PC-3 (cell line): ENCODE data around the gene CFAP299.

Source experiments
- CTCF ChIP-seq: fragments of 300-600 bp; sonication (generic); conservative IDR thresholded peaks from 2 replicates; pipeline ENCODE4 v1.5.1; 2017; ENCODE audit warnings: antibody characterized with exemption, low read depth, mild to moderate bottlenecking, low read length
- EZH2 ChIP-seq: fragments of 300-600 bp; sonication (generic); IDR thresholded peaks from one replicate; pipeline ENCODE4 v1.6.1; 2017; ENCODE audit warnings: antibody characterized with exemption, mild to moderate bottlenecking, low read length; ENCODE audit not compliant: unreplicated experiment
- EZH2phosphoT487 ChIP-seq: fragments of 300-600 bp; sonication (generic); IDR thresholded peaks from 2 replicates; pipeline ENCODE4 v1.6.1; 2018; ENCODE audit warnings: mild to moderate bottlenecking, antibody characterized with exemption, low read length, borderline replicate concordance

DNA sequence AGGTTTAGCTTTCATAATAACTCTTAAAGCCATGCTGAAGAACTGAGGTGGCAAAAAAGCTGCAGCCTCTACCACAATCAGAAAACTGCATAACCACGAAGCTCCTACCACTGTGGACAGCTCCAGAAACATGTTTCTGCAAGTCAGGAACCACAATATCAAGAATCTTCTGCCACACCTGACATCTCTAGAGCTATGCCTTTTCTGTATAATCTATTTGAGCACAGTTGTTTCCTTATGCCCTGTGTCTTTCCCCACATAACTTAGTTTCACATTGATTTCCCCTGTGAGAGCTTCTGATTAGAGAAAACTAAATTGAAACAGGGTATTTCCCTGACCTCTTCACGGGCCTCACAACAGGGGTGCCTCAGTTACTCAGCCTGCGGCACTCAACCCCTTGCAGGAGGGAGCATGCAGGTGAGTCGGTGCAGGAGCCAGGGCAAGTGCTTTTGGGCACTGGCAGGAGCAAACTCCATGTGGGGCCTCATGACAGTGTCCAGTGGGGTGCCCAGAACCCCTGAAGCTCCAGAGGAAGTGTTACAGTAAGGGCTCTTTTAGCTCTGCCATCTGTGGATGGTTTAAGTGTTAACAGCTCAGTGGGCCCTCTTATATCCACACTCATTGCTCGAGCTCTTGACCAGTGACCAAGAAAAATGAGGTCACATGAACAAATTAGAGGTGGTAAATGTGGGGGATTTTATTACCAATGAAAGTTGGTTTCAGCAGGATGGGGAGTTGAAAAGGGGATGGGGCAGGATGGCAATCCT is 562.2 kb downstream of the CFAP299 start:
- no peak for TF ChIP-seq EZH2phosphoT487
- TF ChIP-seq CTCF = no peak
- TF ChIP-seq EZH2 = no peak
